Lung (tissue), 16 donors: ENCODE results near the gene ADAP1. TPM values are rescaled to one million over a fixed set of nuclear protein-coding genes. Genes with fewer than 3 reads are reported as not detected.
"Not testable (repeated sequence)": the region's sequence is repeated elsewhere in the genome, so short reads cannot be mapped to it uniquely, and the experiment has no call there.

ENCODE experiments used
- ATAC-seq: fragments of 200-7000 bp; cut with Tn5 transposase; one replicate; pipeline ENCODE4 v1.9.1; 2020; ENCODE audit warnings: moderate number of reproducible peaks; ENCODE audit not compliant: insufficient read depth, low FRiP score
- DNase-seq, 3 donors: peaks; one replicate each; pipeline ENCODE4 v3.0.0-alpha.2; 2013 to 2017
- H3K27ac ChIP-seq, 2 donors: one replicate each; pipeline ENCODE4 v1.5.1; 2013; ENCODE audit warnings: mild to moderate bottlenecking in 2 of 2, moderate library complexity in 2 of 2, control low read depth in 1 of 2, inconsistent platforms in 1 of 2, low read depth in 1 of 2, low read length in 1 of 2
- H3K27me3 ChIP-seq, 3 donors: one replicate each; pipeline ENCODE4 v1.5.1; 2013; ENCODE audit warnings: low read length in 2 of 3; ENCODE audit not compliant: control insufficient read depth in 3 of 3, insufficient read depth in 3 of 3
- H3K36me3 ChIP-seq, 4 donors: one replicate each; pipeline ENCODE4 v1.5.1; 2013; ENCODE audit warnings: low read length in 4 of 4, mild to moderate bottlenecking in 1 of 4, moderate library complexity in 1 of 4; ENCODE audit not compliant: control insufficient read depth in 4 of 4, insufficient read depth in 4 of 4
- H3K4me1 ChIP-seq, 5 donors: one replicate each; pipeline ENCODE4 v1.5.1; 2013; ENCODE audit warnings: low read length in 5 of 5, mild to moderate bottlenecking in 2 of 5, moderate library complexity in 1 of 5; ENCODE audit not compliant: control insufficient read depth in 5 of 5, insufficient read depth in 5 of 5
- H3K4me3 ChIP-seq: one replicate; pipeline ENCODE4 v1.5.1; 2013; ENCODE audit warnings: mild to moderate bottlenecking, control low read depth, moderate library complexity
- H3K9ac ChIP-seq, 2 donors: one replicate each; pipeline ENCODE4 v1.5.1; 2013; ENCODE audit warnings: low read length in 2 of 2, control low read depth in 1 of 2; ENCODE audit not compliant: insufficient read depth in 1 of 2
- H3K9me3 ChIP-seq, 4 donors: one replicate each; pipeline ENCODE4 v1.5.1; 2013; ENCODE audit warnings: low read length in 3 of 4, mild to moderate bottlenecking in 1 of 4, moderate library complexity in 1 of 4; ENCODE audit not compliant: control insufficient read depth in 4 of 4, insufficient read depth in 3 of 4
- whole genome bisulfite sequencing, 2 donors: extraction: QIAGEN DNeasy Blood & Tissue Kit; methylation state at CpG; one replicate each; pipeline ENCODE4 v1.1.7; 2013; 5-methylcytosine and 5-hydroxymethylcytosine counted together
- long read RNA-seq, 5 donors: transcript quantifications; one replicate each; lab custom pipeline, GENCODE V29; 2026
- polyA plus RNA-seq, 2 donors: library from polyadenylated mRNA; stranded (reverse); fragments of 200-250 nt; gene quantifications; one replicate each; pipeline ENCODE4 v1.2.1, GENCODE V29; 2013
- total RNA-seq, 2 donors: library from RNA; depleted of rRNA in 1 of 2; stranded (reverse); fragments of >200 nt in 1 of 2; gene quantifications; one replicate each; pipeline ENCODE4 v1.2.1, GENCODE V29; 2014 to 2021
- TF ChIP-seq, protein P1 (sequence below): IDR thresholded peaks from 2 replicates; pipeline ENCODE4 v1.5.1; 2012; ENCODE audit warnings: mild to moderate bottlenecking; ENCODE audit errors: control extremely low read depth, extremely low read depth
- donor health status: control.
- donor health status: control.
- donor health status: Bipolar disorder and iron deficiency.
- donor health status: healthy.
- donor health status: DM: yes; HTN: yes; CAD: no.

ADAP1 gene, protein sequence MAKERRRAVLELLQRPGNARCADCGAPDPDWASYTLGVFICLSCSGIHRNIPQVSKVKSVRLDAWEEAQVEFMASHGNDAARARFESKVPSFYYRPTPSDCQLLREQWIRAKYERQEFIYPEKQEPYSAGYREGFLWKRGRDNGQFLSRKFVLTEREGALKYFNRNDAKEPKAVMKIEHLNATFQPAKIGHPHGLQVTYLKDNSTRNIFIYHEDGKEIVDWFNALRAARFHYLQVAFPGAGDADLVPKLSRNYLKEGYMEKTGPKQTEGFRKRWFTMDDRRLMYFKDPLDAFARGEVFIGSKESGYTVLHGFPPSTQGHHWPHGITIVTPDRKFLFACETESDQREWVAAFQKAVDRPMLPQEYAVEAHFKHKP
- total RNA-seq (10 to 100 TPM; 11.5 to 34.2 TPM), polyA plus RNA-seq (10 to 100 TPM; 31.0 to 39.0 TPM)
- long read RNA-seq, donor 1, partial matches to known transcripts: 0 of 5 reads
- long read RNA-seq, donor 1, other reads (novel, unspliced or antisense): 0 of 5 reads
- long read RNA-seq, donor 2, partial matches to known transcripts: 0 of 1 reads
- long read RNA-seq, donor 2, other reads (novel, unspliced or antisense): 0 of 1 reads
- long read RNA-seq, donor 3: 0 reads
- long read RNA-seq, donor 4: 0 reads
- long read RNA-seq, donor 5, partial matches to known transcripts: 0 of 3 reads
- long read RNA-seq, donor 5, other reads (novel, unspliced or antisense): 0 of 3 reads

DNA sequence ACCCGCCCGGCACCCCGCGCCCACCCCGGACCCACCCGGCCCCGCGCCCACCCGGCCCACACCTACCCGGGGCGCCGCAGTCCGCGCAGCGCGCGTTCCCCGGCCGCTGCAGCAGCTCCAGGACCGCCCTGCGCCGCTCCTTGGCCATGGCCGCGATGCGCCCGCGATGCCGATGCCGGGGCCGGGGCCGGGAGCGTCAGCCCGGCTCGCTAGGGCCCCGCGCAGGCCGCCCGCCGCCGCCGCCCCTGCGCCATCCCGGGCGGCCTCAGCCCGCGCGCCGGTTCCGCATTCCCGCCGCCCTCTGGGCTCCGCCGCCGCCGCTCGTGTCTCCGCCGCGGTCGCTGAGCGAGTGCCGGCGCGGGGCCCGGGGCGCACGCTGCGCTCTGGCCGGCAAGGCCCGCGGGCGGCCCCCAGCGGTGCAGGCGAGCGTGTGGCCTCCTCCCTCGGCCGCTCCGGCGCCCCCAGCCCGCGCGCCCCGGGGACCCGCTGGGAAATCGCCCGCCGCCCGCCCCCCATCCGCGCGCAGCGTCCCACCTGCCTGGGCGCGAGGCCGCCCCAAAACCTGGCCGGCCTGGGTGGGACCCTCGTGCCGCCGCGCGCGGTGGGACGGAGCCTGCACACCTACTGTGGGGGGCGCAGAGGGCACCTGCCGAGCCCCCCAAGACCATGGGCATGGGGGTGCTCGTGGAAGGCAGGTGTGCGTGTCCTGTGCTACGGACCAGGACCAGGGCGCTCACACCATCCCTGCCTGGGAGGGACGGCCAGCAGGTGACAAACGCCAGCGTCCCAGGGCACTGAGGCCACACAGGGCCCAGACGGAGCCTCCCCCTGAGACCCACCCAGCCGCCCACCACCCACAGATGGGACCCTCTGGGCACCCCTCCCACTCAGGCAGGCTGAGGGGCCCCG, at the start of gene ADAP1:
TSS of gene ADAP1 (minus strand) at position 351 of the 909 bp plus-strand sequence. CDS start at position 148, 203 bp downstream.
- Histone ChIP-seq H3K9ac (no peak within 1 kb of the TSS), H3K36me3 (peaks cover 0 to 1% (median 0%) of the 10 kb centered on the region in 4 donors), H3K27ac (peak within 1 kb of the TSS in 1 of 2 donors; percentile 41), H3K4me3 (peak within 1 kb of the TSS; percentile 37), H3K4me1 (peaks cover 0 to 8% (median 0%) of the 10 kb centered on the region in 5 donors), H3K9me3 (no peaks in the 10 kb centered on the region), H3K27me3 (peaks cover 0 to 15% (median 0%) of the 10 kb centered on the region in 3 donors)
- WGBS, 2 donors: 9 to 15% methylated on average over 57 to 115 of the region's 115 CpGs
- peak in 2 of 3 donors; percentile 40 to 64 for DNase-seq
- ATAC-seq: peak; percentile 29
- TF ChIP-seq, protein P1, sequence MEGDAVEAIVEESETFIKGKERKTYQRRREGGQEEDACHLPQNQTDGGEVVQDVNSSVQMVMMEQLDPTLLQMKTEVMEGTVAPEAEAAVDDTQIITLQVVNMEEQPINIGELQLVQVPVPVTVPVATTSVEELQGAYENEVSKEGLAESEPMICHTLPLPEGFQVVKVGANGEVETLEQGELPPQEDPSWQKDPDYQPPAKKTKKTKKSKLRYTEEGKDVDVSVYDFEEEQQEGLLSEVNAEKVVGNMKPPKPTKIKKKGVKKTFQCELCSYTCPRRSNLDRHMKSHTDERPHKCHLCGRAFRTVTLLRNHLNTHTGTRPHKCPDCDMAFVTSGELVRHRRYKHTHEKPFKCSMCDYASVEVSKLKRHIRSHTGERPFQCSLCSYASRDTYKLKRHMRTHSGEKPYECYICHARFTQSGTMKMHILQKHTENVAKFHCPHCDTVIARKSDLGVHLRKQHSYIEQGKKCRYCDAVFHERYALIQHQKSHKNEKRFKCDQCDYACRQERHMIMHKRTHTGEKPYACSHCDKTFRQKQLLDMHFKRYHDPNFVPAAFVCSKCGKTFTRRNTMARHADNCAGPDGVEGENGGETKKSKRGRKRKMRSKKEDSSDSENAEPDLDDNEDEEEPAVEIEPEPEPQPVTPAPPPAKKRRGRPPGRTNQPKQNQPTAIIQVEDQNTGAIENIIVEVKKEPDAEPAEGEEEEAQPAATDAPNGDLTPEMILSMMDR: peak; percentile 22

DNA sequence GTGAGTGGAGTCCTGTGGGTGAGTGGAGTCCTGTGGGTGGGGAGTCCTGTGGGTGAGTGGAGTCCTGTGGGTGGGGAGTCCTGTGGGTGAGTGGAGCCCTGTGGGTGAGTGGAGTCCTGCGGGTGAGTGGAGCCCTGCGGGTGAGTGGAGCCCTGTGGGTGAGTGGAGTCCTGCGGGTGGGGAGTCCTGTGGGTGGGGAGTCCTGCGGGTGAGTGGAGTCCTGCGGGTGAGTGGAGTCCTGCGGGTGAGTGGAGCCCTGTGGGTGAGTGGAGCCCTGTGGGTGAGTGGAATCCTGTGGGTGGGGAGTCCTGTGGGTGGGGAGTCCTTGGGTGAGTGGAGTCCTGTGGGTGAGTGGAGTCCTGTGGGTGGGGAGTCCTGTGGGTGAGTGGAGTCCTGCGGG, 48.0 kb upstream of the ADAP1 start:
- ATAC-seq, H3K9ac ChIP-seq, H3K9me3 ChIP-seq, H3K4me1 ChIP-seq, H3K27me3 ChIP-seq, H3K4me3 ChIP-seq, DNase-seq, H3K27ac ChIP-seq: not testable (repeated sequence)
- H3K36me3 ChIP-seq: peaks cover 0 to 36% (median under 1%) of the 10 kb centered on the region in 4 donors
- 100% methylated on average over 2 to 7 of the region's 7 CpGs for WGBS, 2 donors

DNA sequence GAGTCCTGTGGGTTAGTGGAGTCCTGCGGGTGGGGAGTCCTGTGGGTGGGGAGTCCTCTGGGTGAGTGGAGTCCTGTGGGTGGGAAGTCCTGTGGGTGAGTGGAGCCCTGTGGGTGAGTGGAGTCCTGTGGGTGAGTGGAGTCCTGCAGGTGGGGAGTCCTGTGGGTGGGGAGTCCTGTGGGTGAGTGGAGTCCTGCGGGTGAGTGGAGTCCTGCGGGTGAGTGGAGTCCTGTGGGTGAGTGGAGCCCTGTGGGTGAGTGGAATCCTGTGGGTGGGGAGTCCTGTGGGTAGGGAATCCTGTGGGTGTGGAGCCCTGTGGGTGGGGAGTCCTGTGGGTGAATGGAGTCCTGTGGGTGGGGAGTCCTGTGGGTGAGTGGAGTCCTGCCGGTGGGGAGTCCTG, 47.5 kb upstream of the ADAP1 start:
- not testable (repeated sequence) for H3K27me3 ChIP-seq, H3K4me1 ChIP-seq, DNase-seq, H3K9ac ChIP-seq, ATAC-seq, H3K9me3 ChIP-seq, H3K4me3 ChIP-seq, H3K27ac ChIP-seq
- WGBS, 2 donors: 91 to 99% methylated on average over 4 of the region's 4 CpGs
- peaks cover 0 to 37% (median 2%) of the 10 kb centered on the region in 4 donors for H3K36me3 ChIP-seq

DNA sequence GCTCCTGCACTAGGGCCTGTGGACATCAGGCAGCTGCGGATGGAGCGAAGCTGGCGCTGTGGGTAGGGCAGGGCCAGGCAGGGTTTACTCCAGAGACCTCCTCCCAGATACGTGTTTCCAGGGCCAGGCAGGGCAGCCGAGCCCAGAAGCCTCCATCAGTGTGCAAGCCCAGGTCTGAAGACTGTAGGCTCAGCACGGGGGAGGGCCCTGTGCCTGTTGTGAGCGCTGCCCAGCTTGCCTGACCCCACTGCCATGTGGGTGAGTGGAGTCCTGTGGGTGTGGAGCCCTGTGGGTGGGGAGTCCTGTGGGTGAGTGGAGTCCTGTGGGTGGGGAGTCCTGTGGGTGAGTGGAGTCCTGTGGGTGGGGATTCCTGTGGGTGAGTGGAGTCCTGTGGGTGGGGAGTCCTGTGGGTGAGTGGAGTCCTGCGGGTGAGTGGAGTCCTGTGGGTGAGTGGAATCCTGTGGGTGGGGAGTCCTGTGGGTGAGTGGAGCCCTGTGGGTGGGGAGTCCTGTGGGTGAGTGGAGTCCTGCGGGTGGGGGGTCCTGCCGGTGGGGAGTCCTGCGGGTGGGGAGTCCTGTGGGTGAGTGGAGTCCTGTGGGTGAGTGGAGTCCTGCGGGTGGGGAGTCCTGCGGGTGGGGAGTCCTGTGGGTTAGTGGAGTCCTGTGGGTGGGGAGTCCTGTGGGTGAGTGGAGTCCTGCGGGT, 46.7 kb upstream of the ADAP1 start:
- H3K27ac ChIP-seq, H3K27me3 ChIP-seq, H3K9me3 ChIP-seq, H3K9ac ChIP-seq, H3K4me1 ChIP-seq, ATAC-seq, H3K4me3 ChIP-seq: not testable (repeated sequence)
- peaks cover 0 to 37% (median 5%) of the 10 kb centered on the region in 4 donors for H3K36me3 ChIP-seq
- peak in 1 of 3 donors; percentile 53 for DNase-seq
- 93 to 94% methylated on average over 14 of the region's 14 CpGs for WGBS, 2 donors
